Gastroesophageal sphincter (tissue), 3 donors: ENCODE results near the gene CDC5L.

Experiments used
- CTCF ChIP-seq, 4 experiments: fragments of 200-600 bp in 2 of 4; fragments of 450-650 bp in 2 of 4; sonication (generic) in 1 of 4; IDR thresholded peaks; one replicate each; pipeline ENCODE4 v1.5.1; 2017 to 2019; ENCODE audit warnings: antibody characterized with exemption in 4 of 4, mild to moderate bottlenecking in 2 of 4, moderate library complexity in 2 of 4
- EP300 ChIP-seq: sonication (generic); formaldehyde crosslinking; IDR thresholded peaks from one replicate; pipeline ENCODE4 v1.6.1; 2017; ENCODE audit warnings: antibody characterized with exemption, mild to moderate bottlenecking
- POLR2A ChIP-seq, 2 donors: fragments of 450-650 bp; IDR thresholded peaks; one replicate each; pipeline ENCODE4 v1.6.1; 2017; ENCODE audit warnings: antibody characterized with exemption in 2 of 2, mild to moderate bottlenecking in 2 of 2, moderate library complexity in 1 of 2
- POLR2AphosphoS5 ChIP-seq: sonication (generic); formaldehyde crosslinking; IDR thresholded peaks from one replicate; pipeline ENCODE4 v1.6.1; 2017; ENCODE audit warnings: antibody characterized with exemption

GRCh38 chr6:44400572-44400971, 13.1 kb downstream of the CDC5L start:
- TF ChIP-seq POLR2AphosphoS5 (no peak), CTCF (IDR thresholded peaks at IDR 0.05) (no peak), POLR2A (IDR thresholded peaks at IDR 0.05) (no peak), EP300 (no peak)
